Fibroblast of pulmonary artery (primary cell): ENCODE data around the gene APOL2.
"Not testable (repeated sequence)": the region's sequence is repeated elsewhere in the genome, so short reads cannot be mapped to it uniquely, and the experiment has no call there.

Experiments used
- DNase-seq: peaks from one replicate; pipeline ENCODE4 v3.0.0-alpha.2; 2010; ENCODE audit warnings: low read depth
- H3K4me3 ChIP-seq: replicated peaks from 2 replicates; pipeline ENCODE4 v1.5.1; 2011; ENCODE audit warnings: low read depth, mild to moderate bottlenecking, control low read depth, low read length, moderate library complexity
- TF ChIP-seq, protein P1 (sequence below): IDR thresholded peaks from 2 replicates; pipeline ENCODE4 v1.5.1; 2011; ENCODE audit warnings: mild to moderate bottlenecking, control low read depth, low read length, inconsistent platforms; ENCODE audit errors: missing control alignments

The APOL2 gene

DNA sequence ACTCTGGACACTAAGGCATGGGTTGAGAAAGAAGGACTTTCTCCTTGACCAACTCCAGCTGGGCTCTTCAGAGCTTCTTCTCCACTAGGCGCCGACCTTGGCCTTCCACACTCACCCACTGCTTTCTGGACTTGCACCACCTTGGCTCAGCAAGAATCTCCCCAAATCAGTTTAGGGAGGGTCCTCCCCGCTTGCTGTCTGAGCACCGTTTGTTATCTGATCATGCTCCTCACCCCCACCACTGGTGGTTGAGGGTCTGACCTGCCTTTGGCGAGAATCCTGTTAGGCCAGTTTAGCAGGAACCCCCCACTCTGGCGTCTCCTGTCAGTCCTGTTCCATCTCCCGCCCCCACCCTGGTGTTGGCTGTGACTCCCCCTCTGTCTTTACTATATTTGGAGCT, 10.4 kb downstream of the APOL2 start:
- no peak for DNase-seq
- TF ChIP-seq, protein P1, sequence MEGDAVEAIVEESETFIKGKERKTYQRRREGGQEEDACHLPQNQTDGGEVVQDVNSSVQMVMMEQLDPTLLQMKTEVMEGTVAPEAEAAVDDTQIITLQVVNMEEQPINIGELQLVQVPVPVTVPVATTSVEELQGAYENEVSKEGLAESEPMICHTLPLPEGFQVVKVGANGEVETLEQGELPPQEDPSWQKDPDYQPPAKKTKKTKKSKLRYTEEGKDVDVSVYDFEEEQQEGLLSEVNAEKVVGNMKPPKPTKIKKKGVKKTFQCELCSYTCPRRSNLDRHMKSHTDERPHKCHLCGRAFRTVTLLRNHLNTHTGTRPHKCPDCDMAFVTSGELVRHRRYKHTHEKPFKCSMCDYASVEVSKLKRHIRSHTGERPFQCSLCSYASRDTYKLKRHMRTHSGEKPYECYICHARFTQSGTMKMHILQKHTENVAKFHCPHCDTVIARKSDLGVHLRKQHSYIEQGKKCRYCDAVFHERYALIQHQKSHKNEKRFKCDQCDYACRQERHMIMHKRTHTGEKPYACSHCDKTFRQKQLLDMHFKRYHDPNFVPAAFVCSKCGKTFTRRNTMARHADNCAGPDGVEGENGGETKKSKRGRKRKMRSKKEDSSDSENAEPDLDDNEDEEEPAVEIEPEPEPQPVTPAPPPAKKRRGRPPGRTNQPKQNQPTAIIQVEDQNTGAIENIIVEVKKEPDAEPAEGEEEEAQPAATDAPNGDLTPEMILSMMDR, result no peak
- H3K4me3 ChIP-seq, result no peak overlapping the region

DNA sequence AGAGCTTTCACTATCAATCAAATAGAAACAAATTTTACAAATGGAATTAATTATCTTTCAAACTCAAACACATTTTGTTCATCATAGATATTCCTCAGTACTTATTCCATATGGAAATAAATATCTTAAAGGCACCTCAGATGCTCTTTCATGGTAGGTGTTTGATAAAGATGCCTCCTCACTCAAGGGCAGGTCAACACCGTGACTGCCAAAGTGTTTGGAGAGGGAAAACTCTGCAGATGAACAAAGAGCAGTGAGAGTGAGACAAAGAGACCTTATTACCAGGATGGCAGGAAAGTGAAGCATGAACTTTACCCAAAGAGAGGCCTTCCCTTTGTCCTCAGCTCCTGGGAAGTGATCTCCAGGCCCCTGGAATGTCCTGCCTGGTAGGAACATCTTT, 11.0 kb downstream of the APOL2 start:
- H3K4me3 ChIP-seq, DNase-seq: not testable (repeated sequence)

DNA sequence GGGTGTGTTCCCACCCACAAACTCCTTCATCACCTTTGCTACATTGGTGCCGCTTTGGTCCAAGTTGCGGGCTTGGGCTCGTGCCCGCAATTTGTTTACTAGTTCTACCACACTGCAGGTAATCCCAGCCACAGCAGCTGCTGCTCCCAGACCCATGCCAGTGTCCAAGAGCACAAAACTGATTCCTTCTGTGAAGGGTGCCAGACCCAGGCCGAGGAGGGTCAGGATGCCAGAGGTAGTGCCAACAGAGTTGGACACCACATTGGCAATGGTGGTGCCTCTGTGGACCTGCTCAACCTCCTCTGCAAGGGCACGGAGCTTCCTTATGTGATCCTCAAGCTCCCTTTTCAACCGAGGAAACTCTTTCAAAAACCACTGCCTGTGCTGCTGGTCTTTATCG, 11.5 kb downstream of the APOL2 start:
- TF ChIP-seq, protein P1, result no peak
- DNase-seq, result no peak
- no peak overlapping the region for H3K4me3 ChIP-seq

DNA sequence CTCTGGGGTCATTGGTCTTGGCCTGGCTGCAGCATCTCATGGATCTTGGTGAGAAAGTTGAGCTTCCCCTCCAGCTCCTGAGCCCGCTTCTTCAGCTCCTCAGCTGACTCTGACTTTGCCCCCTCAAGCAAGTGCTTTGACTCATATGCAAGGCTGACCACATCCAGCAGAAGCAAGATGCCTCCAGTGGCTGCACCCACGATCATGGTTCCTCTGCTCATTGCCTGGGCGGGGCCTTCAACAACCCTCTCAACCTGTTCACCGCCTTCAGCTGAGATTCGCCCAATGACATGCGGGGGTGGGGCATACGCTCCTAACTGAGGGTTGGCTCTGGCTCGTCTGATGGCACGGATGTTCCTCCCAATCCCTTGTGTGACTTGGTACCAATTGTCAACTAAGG, 11.9 kb downstream of the APOL2 start:
- TF ChIP-seq, protein P1, result no peak
- no peak overlapping the region for H3K4me3 ChIP-seq
- DNase-seq, result no peak

DNA sequence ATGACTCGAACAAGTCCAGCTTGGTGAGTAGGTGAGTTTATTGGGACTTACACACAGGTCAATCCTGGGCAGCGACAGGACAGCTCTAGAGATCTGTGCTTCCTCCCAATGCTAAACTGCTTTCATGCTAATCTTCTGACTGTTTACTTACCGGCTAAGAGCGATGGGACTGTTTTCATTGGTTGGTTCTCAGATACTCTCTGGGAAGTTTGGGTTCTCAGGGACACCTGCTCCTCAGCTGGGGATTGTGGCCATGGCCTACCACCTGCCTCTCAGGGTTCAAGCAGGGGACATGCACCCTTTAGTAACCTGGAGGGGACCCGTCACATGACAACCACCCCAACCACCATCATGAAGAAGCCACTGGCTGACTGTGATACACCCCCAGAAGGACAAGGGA, 13.1 kb downstream of the APOL2 start:
- no peak overlapping the region for H3K4me3 ChIP-seq
- DNase-seq, result no peak
- TF ChIP-seq, protein P1, result no peak

DNA sequence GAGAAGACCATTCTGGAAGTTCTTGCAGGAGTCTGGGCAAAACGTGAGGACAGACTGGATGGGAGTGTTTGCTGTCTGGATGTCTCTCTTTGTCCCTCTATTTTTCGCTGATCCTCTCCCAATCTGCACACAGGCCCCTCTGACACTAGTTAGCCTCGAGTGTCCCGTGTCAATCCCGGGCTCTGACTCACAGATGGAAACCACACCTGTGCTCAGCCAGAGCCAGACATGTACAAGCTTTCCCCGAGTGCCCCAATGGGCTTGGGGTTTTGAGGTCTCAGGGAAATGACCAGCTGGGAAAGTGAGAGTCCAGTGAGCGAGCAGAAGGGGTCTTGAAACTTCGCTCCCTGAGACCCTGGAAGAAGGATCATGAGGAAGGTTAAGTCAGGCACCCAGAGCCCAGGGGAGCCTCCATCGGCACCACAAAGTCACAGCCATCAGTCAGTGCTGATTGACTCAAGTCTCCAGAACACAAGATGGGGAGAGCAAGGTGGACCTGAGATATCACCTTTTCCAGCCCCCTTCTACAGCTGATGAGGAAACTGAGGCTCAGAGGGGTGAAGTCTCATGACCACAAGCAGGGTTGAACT, 13.9 kb downstream of the APOL2 start:
- no peak overlapping the region for H3K4me3 ChIP-seq
- DNase-seq, result no peak
- TF ChIP-seq, protein P1, result no peak

DNA sequence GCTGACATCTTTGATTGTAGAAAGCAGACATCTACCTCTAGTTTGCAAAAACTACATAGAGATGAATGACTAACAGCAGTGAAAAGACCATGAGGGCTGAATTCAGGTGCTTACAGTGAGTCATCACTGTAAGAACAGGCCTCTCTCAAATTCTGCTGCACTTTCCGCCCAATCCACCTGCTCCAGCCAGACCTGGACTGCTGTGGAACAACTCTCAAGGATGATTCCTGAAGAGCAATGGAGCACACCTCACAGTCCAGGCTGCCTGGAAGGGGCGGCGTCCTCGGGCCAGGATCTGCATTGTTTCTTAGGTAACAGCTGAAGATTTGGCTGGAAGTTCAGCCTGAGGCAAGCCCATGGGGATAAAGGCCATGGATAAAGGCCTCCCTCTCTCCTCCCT, 15.1 kb downstream of the APOL2 start:
- TF ChIP-seq, protein P1, result no peak
- H3K4me3 ChIP-seq, result no peak overlapping the region
- DNase-seq, result no peak
